ENCODE results near the gene PTCSC3.

The PTCSC3 gene

GRCh38 chr14:36176524-36176923 is at the start of gene PTCSC3:
TSS of gene PTCSC3 (minus strand) at chr14:36176722.
- DNase-seq = no peak

GRCh38 chr14:36226164-36226563 is 49.6 kb upstream of the PTCSC3 start:
- DNase-seq = no peak

DNA sequence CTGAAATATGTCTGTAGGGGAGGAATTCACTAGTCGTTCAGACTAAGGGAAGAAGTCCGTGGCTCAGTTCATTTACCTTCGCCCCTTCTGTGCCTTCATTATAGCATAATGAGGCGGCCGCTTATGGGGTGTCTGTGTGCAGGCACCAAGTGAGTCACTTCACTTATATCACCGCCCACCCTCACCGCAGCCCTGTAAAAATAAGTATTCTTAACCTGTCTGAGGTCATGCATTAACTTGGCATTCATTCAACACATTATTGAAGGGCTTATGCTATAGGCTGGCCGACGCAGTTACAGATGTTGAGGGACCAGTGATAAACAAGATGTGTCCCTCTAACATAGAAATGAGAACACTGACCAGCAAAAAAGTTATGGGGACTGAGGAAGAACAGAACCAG is 47.7 kb upstream of the PTCSC3 start:
- no peak for DNase-seq

DNA sequence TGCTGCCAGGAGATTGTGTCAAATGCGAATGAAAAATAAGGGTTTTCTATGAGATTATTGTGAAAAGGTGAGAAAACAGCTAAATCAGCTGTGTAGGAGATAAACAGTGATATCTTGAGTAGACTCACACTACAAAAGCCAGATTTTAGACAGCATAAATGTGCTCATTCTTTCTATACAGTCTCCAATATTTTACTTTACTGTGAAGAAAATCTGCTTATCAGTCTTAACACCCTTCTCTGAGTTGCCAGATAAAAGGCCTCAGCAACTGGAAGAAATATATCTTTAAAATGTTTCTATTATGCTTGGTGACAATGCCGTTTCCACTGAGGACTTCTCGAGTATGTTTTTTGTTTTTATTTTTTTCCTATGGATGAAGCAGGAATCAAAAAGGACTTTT is 47.0 kb upstream of the PTCSC3 start:
- no peak for DNase-seq

- DNase-seq = no peak
Observed at GRCh38 chr14:36222952-36223468, 46.5 kb upstream of the PTCSC3 start.

DNA sequence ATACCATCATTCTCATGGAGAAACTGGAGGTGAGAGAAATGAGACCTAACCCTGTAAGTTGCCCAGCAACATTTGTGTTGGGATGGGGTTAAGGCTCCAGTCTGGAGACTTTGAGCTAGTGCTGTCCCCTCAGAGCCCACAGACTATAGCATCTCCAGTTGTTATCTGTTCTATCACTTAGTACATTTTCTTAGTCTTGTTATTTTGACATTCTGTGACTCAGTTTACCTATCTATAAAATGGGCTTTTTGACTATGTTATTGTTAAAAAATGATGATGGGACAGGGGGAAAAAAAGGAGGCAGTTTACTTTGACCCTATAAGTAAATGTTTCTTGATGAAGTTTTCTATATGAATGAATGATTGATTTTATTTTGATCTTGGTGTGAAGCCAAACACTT is 45.8 kb upstream of the PTCSC3 start:
- DNase-seq = no peak

- no peak for DNase-seq
Observed at GRCh38 chr14:36221112-36221511, 44.6 kb upstream of the PTCSC3 start.

GRCh38 chr14:36217732-36218131 is 41.2 kb upstream of the PTCSC3 start:
- DNase-seq = no peak

DNA sequence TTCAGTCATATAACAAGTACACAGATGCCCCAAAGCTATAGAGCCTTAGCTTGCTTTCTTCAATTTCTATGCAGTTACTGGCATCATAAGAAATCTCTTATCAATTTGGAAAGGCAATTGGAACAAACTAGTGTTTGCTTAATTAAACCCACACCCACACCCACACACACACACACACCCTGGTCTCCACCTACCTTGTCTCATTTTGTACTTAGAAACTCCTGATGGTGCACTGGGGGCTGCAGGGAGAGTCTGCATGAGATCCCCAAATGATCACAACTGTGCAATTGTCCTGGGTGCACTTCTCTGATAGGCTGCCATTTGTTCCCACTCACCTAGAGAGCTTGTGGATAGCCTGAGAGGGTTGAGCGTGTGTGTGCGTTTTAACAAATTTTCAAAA is 40.5 kb upstream of the PTCSC3 start:
- DNase-seq = no peak

DNA sequence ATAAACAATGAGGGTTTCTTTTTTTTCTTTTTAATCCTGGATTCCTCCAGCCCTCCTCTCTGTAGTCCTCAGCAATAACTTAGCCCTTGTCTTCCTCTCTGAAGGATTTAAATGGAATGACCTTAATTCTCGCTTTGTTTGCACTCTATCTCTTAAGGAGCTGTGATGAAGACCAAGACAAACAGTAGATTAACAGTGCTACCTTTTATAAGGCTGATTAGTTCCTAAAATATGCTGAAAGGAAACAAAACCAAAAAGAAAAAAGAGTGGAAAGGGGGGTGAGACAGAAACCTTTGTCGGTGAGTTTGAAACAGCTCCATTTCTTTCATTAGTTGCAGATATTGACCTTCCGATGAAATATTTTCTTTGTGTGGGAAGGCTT is 38.7 kb upstream of the PTCSC3 start:
- DNase-seq = no peak

DNA sequence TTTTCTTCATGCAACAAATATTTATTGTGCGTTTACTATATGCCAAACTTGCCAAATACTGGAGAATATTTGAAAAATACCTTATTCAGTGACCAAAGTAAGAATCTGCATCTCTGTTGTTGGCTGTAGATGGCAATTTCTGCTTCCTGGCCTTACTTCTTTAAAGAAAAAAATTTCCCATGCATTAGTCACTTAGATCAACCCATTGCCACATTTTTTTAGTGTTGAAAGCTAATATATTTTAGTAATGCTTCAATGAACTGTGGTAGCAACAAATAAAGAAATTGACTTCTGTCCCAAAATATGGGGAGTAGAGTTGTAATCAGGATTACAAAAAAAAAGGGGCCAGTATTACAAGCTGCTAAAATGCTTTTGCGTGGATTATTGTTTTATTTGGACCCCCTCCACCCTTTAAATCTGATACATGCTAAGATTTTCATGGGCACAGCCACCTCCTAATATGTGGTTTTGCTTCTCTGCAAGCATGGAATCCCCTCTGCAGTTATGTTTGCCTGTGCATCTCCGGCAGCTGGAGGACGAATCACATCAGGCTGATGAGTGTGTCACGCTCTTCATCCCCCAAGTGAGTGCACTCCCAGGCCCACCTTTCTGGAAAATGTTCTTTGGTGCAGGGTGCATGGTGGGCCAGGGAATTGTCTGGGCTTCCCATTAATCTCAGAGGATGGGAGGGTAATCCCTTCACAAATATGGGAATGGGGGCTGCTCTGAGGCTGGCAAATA is 38.1 kb upstream of the PTCSC3 start:
- DNase-seq = no peak

DNA sequence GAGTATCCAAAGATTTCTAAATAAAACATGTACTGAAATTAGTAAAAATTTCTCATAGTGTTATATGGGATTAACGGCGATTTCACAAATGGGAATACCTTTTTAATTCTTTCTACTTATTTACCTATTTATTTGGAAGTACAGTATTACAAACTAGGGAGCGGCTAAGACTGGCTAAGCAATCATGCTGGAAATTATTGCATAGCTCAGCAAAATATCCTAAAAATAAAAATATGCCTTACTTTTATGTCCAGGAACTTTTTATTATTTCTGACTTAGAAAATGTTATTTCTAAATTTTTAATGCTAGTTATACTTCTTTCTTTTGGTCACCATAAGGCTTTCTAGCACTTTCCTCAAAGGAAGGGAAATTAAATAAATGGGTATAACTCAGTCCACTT is 36.5 kb upstream of the PTCSC3 start:
- no peak for DNase-seq

GRCh38 chr14:36212577-36212976 is 36.1 kb upstream of the PTCSC3 start:
- no peak for DNase-seq

- DNase-seq = no peak
Observed at GRCh38 chr14:36208690-36209278, 32.3 kb upstream of the PTCSC3 start.

GRCh38 chr14:36207500-36207899 is 31.0 kb upstream of the PTCSC3 start:
- no peak for DNase-seq

DNA sequence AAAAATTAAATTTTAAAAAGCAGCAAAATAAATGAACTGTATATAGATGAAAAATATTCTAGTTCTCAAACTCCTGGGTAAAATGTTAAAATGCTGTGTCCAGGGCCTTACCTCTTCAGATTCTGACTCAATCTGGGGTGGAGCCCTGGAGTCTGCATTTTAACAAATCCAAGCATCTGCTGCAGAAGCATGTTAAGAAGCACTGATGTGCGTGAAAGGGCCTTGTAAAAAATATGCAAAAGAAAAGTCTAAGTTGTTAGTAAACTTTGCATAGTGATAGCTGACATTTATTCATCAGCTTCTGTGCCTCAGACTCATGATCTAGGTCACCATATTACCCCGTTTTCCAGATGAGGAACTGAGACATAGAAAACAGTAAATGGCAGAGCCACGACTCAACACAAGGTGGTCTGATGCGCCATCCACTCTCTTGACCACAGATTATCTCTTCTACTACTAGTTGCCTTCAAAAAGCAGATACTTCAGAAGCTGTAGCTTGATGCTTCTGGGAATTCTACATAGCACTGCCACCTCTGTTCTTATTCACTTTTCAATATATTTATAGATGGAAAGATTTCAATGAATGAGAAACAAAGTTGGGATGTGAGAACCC is 28.0 kb upstream of the PTCSC3 start:
- DNase-seq = no peak

DNA sequence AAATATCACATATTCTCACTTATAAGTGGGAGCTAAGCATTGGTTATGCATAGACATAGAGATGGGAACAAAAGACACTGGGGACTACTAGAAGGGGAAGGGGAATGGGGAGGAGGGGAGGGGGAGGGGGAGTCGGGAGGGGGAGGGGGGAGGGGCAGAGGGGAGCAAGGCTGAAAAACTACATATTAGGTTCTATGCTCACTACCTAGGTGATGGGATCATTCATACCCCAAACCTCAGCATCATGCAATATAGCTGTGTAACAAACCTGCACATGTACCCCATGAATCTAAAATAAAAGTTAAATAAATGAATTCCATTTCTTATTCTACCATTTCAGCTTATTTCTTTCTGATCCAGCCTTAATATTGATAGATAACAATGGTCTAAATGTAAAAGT is 21.9 kb upstream of the PTCSC3 start:
- DNase-seq = no peak

DNA sequence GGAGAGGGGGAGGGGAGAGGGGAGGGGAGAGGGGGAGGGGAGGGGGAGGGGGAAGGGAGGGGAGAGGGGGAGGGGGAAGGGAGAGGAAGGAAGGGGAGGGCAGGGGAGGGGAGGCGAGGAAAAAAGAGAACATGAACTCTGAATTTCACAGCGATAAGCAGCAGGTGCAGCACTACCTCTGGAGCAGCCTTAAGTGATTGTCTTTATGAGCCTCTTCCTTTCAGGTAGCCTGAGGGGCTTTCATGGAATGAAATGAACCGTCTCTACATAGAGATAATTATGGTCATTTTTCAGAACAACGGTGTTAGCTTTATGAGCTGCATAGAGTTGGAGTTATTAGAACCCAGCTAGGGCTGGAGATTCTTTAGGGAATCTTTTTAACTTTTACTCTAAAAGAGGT is 18.1 kb upstream of the PTCSC3 start:
- no peak for DNase-seq

GRCh38 chr14:36192530-36192929 is 16.0 kb upstream of the PTCSC3 start:
- no peak for DNase-seq

- DNase-seq = no peak
Observed at GRCh38 chr14:36183402-36183801, 6.9 kb upstream of the PTCSC3 start.

DNA sequence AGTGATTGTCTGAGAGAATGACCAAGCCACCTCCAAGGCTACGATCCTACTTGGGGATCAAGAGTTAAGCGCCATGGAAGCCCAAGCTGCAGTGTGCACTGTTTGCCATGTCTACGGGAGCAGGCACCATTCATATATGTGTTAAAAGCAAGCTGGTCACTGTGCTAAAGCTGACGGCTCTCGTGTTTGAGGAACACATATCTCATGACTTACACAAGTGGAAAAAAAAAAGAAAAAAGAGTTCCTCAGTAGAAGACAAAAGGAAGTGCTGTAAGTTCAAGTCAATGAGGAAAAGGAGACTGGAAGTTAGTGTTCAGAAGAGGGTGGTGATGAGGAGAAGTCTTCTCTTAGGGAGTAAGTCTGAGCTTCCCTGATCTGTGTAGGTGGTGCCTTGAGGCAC is 4.9 kb upstream of the PTCSC3 start:
- DNase-seq = no peak

DNA sequence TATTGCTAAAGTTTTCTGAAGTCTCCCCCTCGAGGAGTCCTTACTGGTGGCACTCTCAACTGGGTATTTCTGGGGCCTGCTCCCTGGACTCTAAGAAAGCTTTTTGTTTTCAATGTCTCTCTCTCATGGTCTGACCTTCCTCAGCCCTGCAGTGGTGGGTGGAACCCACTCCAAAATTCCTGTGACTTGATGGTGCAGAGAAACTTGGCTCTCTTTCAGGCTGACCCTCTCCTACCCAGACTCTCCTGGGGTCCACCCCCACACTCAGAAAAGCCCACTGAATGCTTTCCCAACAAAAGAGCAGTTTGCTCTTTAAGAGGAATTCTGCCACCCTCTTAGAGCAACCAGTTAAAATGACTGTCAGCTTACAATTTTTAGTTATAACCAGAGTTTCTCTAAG is 967 bp upstream of the PTCSC3 start:
- no peak for DNase-seq

- DNase-seq = no peak
Observed at GRCh38 chr14:36174767-36175424, 1.6 kb downstream of the PTCSC3 start.

- no peak for DNase-seq
Observed at GRCh38 chr14:36173161-36173560, 3.4 kb downstream of the PTCSC3 start.

All from T1000 (cell line).